ENCODE measurements around the gene TMEM132A. TPM values are rescaled to one million over a fixed set of nuclear protein-coding genes. Genes with fewer than 3 reads are reported as not detected.

TMEM132A gene
- total and polyA plus RNA-seq, 10 of the 15 experiments (the other 5 are each of a cell fraction or from before 2014, with no cell fraction given): 0.16 to 25.0 (median 4.3) TPM

GRCh38 chr11:60977836-60978235 lies 53.6 kb downstream of the TMEM132A start:
- H3K4me2 ChIP-seq (ENCODE audit: control insufficient read depth, insufficient read depth): no peak overlapping the region
- no peak for TF ChIP-seq ZNF384 (IDR thresholded peaks at IDR 0.05; ENCODE audit: borderline replicate concordance, low read depth, low read length)
- TF ChIP-seq KDM1A (IDR thresholded peaks at IDR 0.05; ENCODE audit: borderline replicate concordance): no peak
- no peak for TF ChIP-seq ZNF24 (IDR thresholded peaks at IDR 0.05)
- no peak for TF ChIP-seq CBFB (IDR thresholded peaks at IDR 0.05; ENCODE audit: low read depth)
- TF ChIP-seq POLR2AphosphoS2 (IDR thresholded peaks at IDR 0.05; ENCODE audit: low read depth, low read length): no peak
- TF ChIP-seq ZBED1 (IDR thresholded peaks at IDR 0.05; ENCODE audit: borderline replicate concordance): no peak
- no peak for TF ChIP-seq ZZZ3 (IDR thresholded peaks at IDR 0.05; ENCODE audit: control insufficient read depth, insufficient read length, low read depth)
- no peak overlapping the region for H2AFZ ChIP-seq (ENCODE audit: control insufficient read depth, low read depth, low read length)
- no peak for DNase-seq (ENCODE audit: low read depth, low spot score)
- intact Hi-C loops (cut with micrococcal nuclease; ENCODE audit: unreplicated experiment) (no loop called here), in situ Hi-C loops (cut with MboI) (no loop called here)
- H3K9ac ChIP-seq (ENCODE audit: control insufficient read depth, insufficient read depth, low read length): no peak overlapping the region
- H3K4me1 ChIP-seq (ENCODE audit: control insufficient read depth, insufficient read depth, low read length): no peaks in the 10 kb centered on the region
- H3K36me3 ChIP-seq (ENCODE audit: control insufficient read depth in 2 of 2, insufficient read depth in 2 of 2, low read length in 1 of 2): no peaks in the 10 kb centered on the region
- CTCF ChIA-PET: interaction anchor here (1.0 to 1.8 kb wide), 3 partner anchors 63 to 209 kb away, joined by 3 to 8 read pairs (median 7); no protein-coding TSS in a partner anchor
- H3K27me3 ChIP-seq (replicated peaks in 1 of 2; ENCODE audit: control insufficient read depth in 2 of 2, insufficient read depth in 2 of 2, low read length in 1 of 2): no peaks in the 10 kb centered on the region
- no TSS peak for BruUV-seq (replicated peaks)
- ATAC-seq: no peak
- FAIRE-seq: no peak
- H3K27ac ChIP-seq (ENCODE audit: control insufficient read depth, insufficient read depth): no peak overlapping the region
- H3K9me3 ChIP-seq (replicated peaks; ENCODE audit: control insufficient read depth, insufficient read depth, low read length): no peaks in the 10 kb centered on the region
- POLR2A ChIA-PET: no interaction called here
- SMC1A ChIA-PET (ENCODE audit: uncharacterized antibody, unreplicated experiment): interaction anchor here (0.9 to 1.8 kb wide), 4 partner anchors 8 to 115 kb away, joined by 3 to 7 read pairs (median 6); no protein-coding TSS in a partner anchor
- RAD21 ChIA-PET (ENCODE audit: unreplicated experiment): interaction anchor here (1.5 to 2.0 kb wide), 2 partner anchors 8 to 209 kb away, joined by 5 to 6 read pairs; no protein-coding TSS in a partner anchor
- no peaks in the 10 kb centered on the region for H4K20me1 ChIP-seq (ENCODE audit: control insufficient read depth, insufficient read depth)
- no peaks in the 10 kb centered on the region for H3K79me2 ChIP-seq (ENCODE audit: control insufficient read depth, insufficient read depth, low read length)
- no peak overlapping the region for H3K4me3 ChIP-seq
